ENCODE data around the gene NDOR1. TPM values are rescaled to one million over a fixed set of nuclear protein-coding genes. Genes with fewer than 3 reads are reported as not detected.

Gene NDOR1
- polyA plus RNA-seq (2013, experiment 1 of 2): 19.3 TPM
- 15.3 TPM for polyA plus RNA-seq (2013, experiment 2 of 2)

GRCh38 chr9:137205126-137206069 is at the start of gene NDOR1, which contains the start of gene TMEM203:
Gene NDOR1, plus strand, starts transcription at chr9:137205700. Its CDS starts 78 bp downstream, at chr9:137205778.
Gene TMEM203, minus strand, starts transcription at chr9:137205648. Its CDS starts 234 bp downstream, at chr9:137205414.
- Histone ChIP-seq H3K36me3 (ENCODE audit: insufficient read depth, low read length) (peaks cover 13% of the 10 kb centered on the region), H3K4me1 (ENCODE audit: insufficient read depth, low read length) (peaks cover 11% of the 10 kb centered on the region; the same call in 1 of the 2 replicates), H3K27ac (ENCODE audit: low read depth, low read length) (peak within 1 kb of the TSS; percentile 68), H3K27me3 (ENCODE audit: insufficient read depth, low read length) (no peaks in the 10 kb centered on the region), H3K9me3 (ENCODE audit: insufficient read depth, low read depth, low read length) (no peaks in the 10 kb centered on the region), H3K4me3 (ENCODE audit: low read length) (peak within 1 kb of the TSS; percentile 92), H3K9ac (ENCODE audit: low read depth, low read length) (peak within 1 kb of the TSS; percentile 91)
- under 1% methylated on average over 98 of the region's 98 CpGs for WGBS

- no peaks in the 10 kb centered on the region for H3K9me3 ChIP-seq (ENCODE audit: insufficient read depth, low read depth, low read length)
- no peak overlapping the region for H3K9ac ChIP-seq (ENCODE audit: low read depth, low read length)
- no peaks in the 10 kb centered on the region for H3K36me3 ChIP-seq (ENCODE audit: insufficient read depth, low read length)
- no peaks in the 10 kb centered on the region for H3K4me1 ChIP-seq (ENCODE audit: insufficient read depth, low read length)
- peak overlapping the region; percentile 50 for H3K4me3 ChIP-seq (ENCODE audit: low read length)
- peaks cover 70% of the 10 kb centered on the region for H3K27me3 ChIP-seq (ENCODE audit: insufficient read depth, low read length)
- WGBS: 56% methylated on average over 65 of the region's 65 CpGs
- no peak overlapping the region for H3K27ac ChIP-seq (ENCODE audit: low read depth, low read length)
Observed at GRCh38 chr9:137156567-137157375, 48.7 kb upstream of the NDOR1 start.

GRCh38 chr9:137157618-137158415 is 47.7 kb upstream of the NDOR1 start:
- Histone ChIP-seq H3K9ac (ENCODE audit: low read depth, low read length) (no peak overlapping the region), H3K9me3 (ENCODE audit: insufficient read depth, low read depth, low read length) (no peaks in the 10 kb centered on the region), H3K27ac (ENCODE audit: low read depth, low read length) (no peak overlapping the region), H3K4me3 (ENCODE audit: low read length) (no peak overlapping the region), H3K4me1 (ENCODE audit: insufficient read depth, low read length) (no peaks in the 10 kb centered on the region), H3K36me3 (ENCODE audit: insufficient read depth, low read length) (no peaks in the 10 kb centered on the region), H3K27me3 (ENCODE audit: insufficient read depth, low read length) (peaks cover 81% of the 10 kb centered on the region)
- 74% methylated on average over 19 of the region's 19 CpGs for WGBS

GRCh38 chr9:137158625-137159024 is 46.9 kb upstream of the NDOR1 start:
- Histone ChIP-seq H3K4me1 (ENCODE audit: insufficient read depth, low read length) (no peaks in the 10 kb centered on the region), H3K9me3 (ENCODE audit: insufficient read depth, low read depth, low read length) (no peaks in the 10 kb centered on the region), H3K36me3 (ENCODE audit: insufficient read depth, low read length) (no peaks in the 10 kb centered on the region), H3K9ac (ENCODE audit: low read depth, low read length) (no peak overlapping the region), H3K27me3 (ENCODE audit: insufficient read depth, low read length) (peaks cover 89% of the 10 kb centered on the region), H3K4me3 (ENCODE audit: low read length) (no peak overlapping the region), H3K27ac (ENCODE audit: low read depth, low read length) (no peak overlapping the region)
- WGBS: 63% methylated on average over 4 of the region's 4 CpGs

- Histone ChIP-seq H3K4me1 (ENCODE audit: insufficient read depth, low read length) (no peaks in the 10 kb centered on the region), H3K9ac (ENCODE audit: low read depth, low read length) (no peak overlapping the region), H3K27me3 (ENCODE audit: insufficient read depth, low read length) (peaks cover 97% of the 10 kb centered on the region), H3K27ac (ENCODE audit: low read depth, low read length) (no peak overlapping the region), H3K36me3 (ENCODE audit: insufficient read depth, low read length) (no peaks in the 10 kb centered on the region), H3K4me3 (ENCODE audit: low read length) (no peak overlapping the region), H3K9me3 (ENCODE audit: insufficient read depth, low read depth, low read length) (no peaks in the 10 kb centered on the region)
- 57% methylated on average over 14 of the region's 14 CpGs for WGBS
Observed at GRCh38 chr9:137159105-137160053, 46.1 kb upstream of the NDOR1 start.

GRCh38 chr9:137160054-137160425 is 45.5 kb upstream of the NDOR1 start:
- no peak overlapping the region for H3K9ac ChIP-seq (ENCODE audit: low read depth, low read length)
- no peaks in the 10 kb centered on the region for H3K4me1 ChIP-seq (ENCODE audit: insufficient read depth, low read length)
- H3K9me3 ChIP-seq (ENCODE audit: insufficient read depth, low read depth, low read length): no peaks in the 10 kb centered on the region
- 74% methylated on average over 17 of the region's 17 CpGs for WGBS
- H3K27me3 ChIP-seq (ENCODE audit: insufficient read depth, low read length): peaks cover 98% of the 10 kb centered on the region
- H3K4me3 ChIP-seq (ENCODE audit: low read length): no peak overlapping the region
- H3K36me3 ChIP-seq (ENCODE audit: insufficient read depth, low read length): no peaks in the 10 kb centered on the region
- H3K27ac ChIP-seq (ENCODE audit: low read depth, low read length): no peak overlapping the region

GRCh38 chr9:137160716-137161557 is 44.6 kb upstream of the NDOR1 start:
- H3K4me3 ChIP-seq (ENCODE audit: low read length): no peak overlapping the region; the same call in 1 of the 2 replicates
- WGBS: 64% methylated on average over 56 of the region's 56 CpGs
- no peaks in the 10 kb centered on the region for H3K9me3 ChIP-seq (ENCODE audit: insufficient read depth, low read depth, low read length)
- H3K4me1 ChIP-seq (ENCODE audit: insufficient read depth, low read length): no peaks in the 10 kb centered on the region
- H3K36me3 ChIP-seq (ENCODE audit: insufficient read depth, low read length): no peaks in the 10 kb centered on the region
- H3K9ac ChIP-seq (ENCODE audit: low read depth, low read length): no peak overlapping the region
- H3K27me3 ChIP-seq (ENCODE audit: insufficient read depth, low read length): peaks cover 98% of the 10 kb centered on the region
- H3K27ac ChIP-seq (ENCODE audit: low read depth, low read length): no peak overlapping the region

GRCh38 chr9:137161558-137162486 is 43.7 kb upstream of the NDOR1 start:
- Histone ChIP-seq H3K9ac (ENCODE audit: low read depth, low read length) (no peak overlapping the region), H3K4me1 (ENCODE audit: insufficient read depth, low read length) (no peaks in the 10 kb centered on the region), H3K4me3 (ENCODE audit: low read length) (peak overlapping the region; percentile 52; the same call in 1 of the 2 replicates), H3K36me3 (ENCODE audit: insufficient read depth, low read length) (no peaks in the 10 kb centered on the region), H3K27ac (ENCODE audit: low read depth, low read length) (no peak overlapping the region), H3K9me3 (ENCODE audit: insufficient read depth, low read depth, low read length) (no peaks in the 10 kb centered on the region), H3K27me3 (ENCODE audit: insufficient read depth, low read length) (peaks cover 98% of the 10 kb centered on the region)
- 42% methylated on average over 67 of the region's 71 CpGs for WGBS

All from HUES64 (cell line).